ENCODE results near the gene MDGA2.

DNA sequence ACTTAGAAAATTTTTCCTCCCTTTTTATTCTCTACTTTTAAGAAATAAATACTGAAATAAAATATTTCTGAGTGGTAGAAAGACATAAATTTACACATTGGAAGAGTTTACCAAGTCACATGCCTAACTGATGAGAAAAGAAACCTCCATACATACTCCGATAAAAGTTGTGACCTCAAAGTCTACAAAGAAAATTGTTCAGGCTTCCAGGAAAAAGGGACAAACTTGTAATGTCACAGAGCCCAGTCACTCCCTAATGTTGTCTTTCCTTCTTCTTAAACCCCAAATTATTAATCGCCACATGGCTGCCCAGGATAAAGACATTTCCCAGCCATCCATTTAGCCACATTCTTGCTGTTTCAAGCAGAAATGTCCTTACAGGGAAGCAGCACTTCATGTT is 455.3 kb downstream of the MDGA2 start:
- TF ChIP-seq, protein P1, sequence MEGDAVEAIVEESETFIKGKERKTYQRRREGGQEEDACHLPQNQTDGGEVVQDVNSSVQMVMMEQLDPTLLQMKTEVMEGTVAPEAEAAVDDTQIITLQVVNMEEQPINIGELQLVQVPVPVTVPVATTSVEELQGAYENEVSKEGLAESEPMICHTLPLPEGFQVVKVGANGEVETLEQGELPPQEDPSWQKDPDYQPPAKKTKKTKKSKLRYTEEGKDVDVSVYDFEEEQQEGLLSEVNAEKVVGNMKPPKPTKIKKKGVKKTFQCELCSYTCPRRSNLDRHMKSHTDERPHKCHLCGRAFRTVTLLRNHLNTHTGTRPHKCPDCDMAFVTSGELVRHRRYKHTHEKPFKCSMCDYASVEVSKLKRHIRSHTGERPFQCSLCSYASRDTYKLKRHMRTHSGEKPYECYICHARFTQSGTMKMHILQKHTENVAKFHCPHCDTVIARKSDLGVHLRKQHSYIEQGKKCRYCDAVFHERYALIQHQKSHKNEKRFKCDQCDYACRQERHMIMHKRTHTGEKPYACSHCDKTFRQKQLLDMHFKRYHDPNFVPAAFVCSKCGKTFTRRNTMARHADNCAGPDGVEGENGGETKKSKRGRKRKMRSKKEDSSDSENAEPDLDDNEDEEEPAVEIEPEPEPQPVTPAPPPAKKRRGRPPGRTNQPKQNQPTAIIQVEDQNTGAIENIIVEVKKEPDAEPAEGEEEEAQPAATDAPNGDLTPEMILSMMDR (IDR thresholded peaks at IDR 0.05), result no peak
- no peak for TF ChIP-seq EP300 (IDR thresholded peaks at IDR 0.05)
- TF ChIP-seq POLR2AphosphoS5 (IDR thresholded peaks at IDR 0.05), result no peak

All from upper lobe of left lung (tissue), 4 donors.